Medulla oblongata (tissue), 1 donor: ENCODE measurements around the gene GRK1.
A peak's percentile ranks its signal among the peaks of the same experiment; 100 is the strongest.
"Not testable (repeated sequence)": the region's sequence is repeated elsewhere in the genome, so short reads cannot be mapped to it uniquely, and the experiment has no call there.

ENCODE experiments used
- DNase-seq: peaks from one replicate; pipeline ENCODE4 v3.0.0-alpha.2; 2015; ENCODE audit errors: extremely low spot score

GRK1 gene

GRCh38 chr13:113665597-113666328 lies 1.3 kb upstream of the GRK1 start:
- no peak for DNase-seq

- no peak for DNase-seq
These were observed 719 bp upstream of the GRK1 start for GRCh38 chr13:113666329-113666670.

- no peak for DNase-seq
These were observed 912 bp downstream of the GRK1 start for GRCh38 chr13:113667771-113668490.

GRCh38 chr13:113668491-113668971 lies 1.5 kb downstream of the GRK1 start:
- DNase-seq, result no peak

GRCh38 chr13:113669231-113669754 lies 2.3 kb downstream of the GRK1 start:
- no peak for DNase-seq

- no peak for DNase-seq
These were observed 2.8 kb downstream of the GRK1 start for GRCh38 chr13:113669755-113670341.

- DNase-seq, result no peak
These were observed 3.5 kb downstream of the GRK1 start for GRCh38 chr13:113670541-113670940.

- no peak for DNase-seq
These were observed 4.3 kb downstream of the GRK1 start for GRCh38 chr13:113671066-113672001.

GRCh38 chr13:113672002-113672651 lies 5.1 kb downstream of the GRK1 start:
- DNase-seq, result no peak

- no peak for DNase-seq
These were observed 55.9 kb downstream of the GRK1 start for GRCh38 chr13:113722921-113723320.

- DNase-seq, result no peak
These were observed 56.5 kb downstream of the GRK1 start for GRCh38 chr13:113723410-113724015.

- no peak for DNase-seq
These were observed 57.2 kb downstream of the GRK1 start for GRCh38 chr13:113724016-113724758.

- DNase-seq, result peak; percentile 70
These were observed 57.8 kb downstream of the GRK1 start for GRCh38 chr13:113724780-113725315.

GRCh38 chr13:113725329-113726105 lies 58.5 kb downstream of the GRK1 start:
- DNase-seq, result not testable (repeated sequence)

GRCh38 chr13:113726106-113726821 lies 59.2 kb downstream of the GRK1 start:
- peak; percentile 28 for DNase-seq

- no peak for DNase-seq
These were observed 60.0 kb downstream of the GRK1 start for GRCh38 chr13:113726961-113727411.

GRCh38 chr13:113728571-113729054 lies 61.6 kb downstream of the GRK1 start:
- DNase-seq, result no peak
